KMS-11 (cell line): Measurements from ENCODE around the gene KCNJ4.

Source experiments
- H2AFZ ChIP-seq: fragments of 200-600 bp; sonication (generic); 2 replicates; pipeline ENCODE4 v1.6.1; 2016; ENCODE audit warnings: antibody characterized with exemption, mixed run types, low read depth
- H3K27ac ChIP-seq: fragments of 200-600 bp; sonication (generic); 2 replicates; pipeline ENCODE4 v1.6.1; 2016; ENCODE audit warnings: mild to moderate bottlenecking, mixed run types
- H3K27me3 ChIP-seq: fragments of 200-600 bp; sonication (generic); 2 replicates; pipeline ENCODE4 v1.6.1; 2017; ENCODE audit warnings: mild to moderate bottlenecking, low read depth, mixed run types, moderate library complexity; ENCODE audit not compliant: insufficient read depth
- H3K36me3 ChIP-seq: fragments of 200-600 bp; sonication (generic); 2 replicates; pipeline ENCODE4 v1.6.1; 2017; ENCODE audit warnings: mild to moderate bottlenecking, mixed run types; ENCODE audit not compliant: insufficient read depth
- H3K4me1 ChIP-seq: fragments of 200-600 bp; sonication (generic); 2 replicates; pipeline ENCODE4 v1.6.1; 2016; ENCODE audit warnings: mild to moderate bottlenecking, low read depth, mixed run types; ENCODE audit not compliant: poor library complexity, severe bottlenecking
- H3K4me2 ChIP-seq: fragments of 200-600 bp; sonication (generic); 2 replicates; pipeline ENCODE4 v1.7.0; 2016; ENCODE audit warnings: mild to moderate bottlenecking, mixed run types
- H3K4me3 ChIP-seq: fragments of 200-600 bp; sonication (generic); IDR thresholded peaks from 2 replicates; pipeline ENCODE4 v1.6.1; 2017; ENCODE audit warnings: low read depth, low read length, mixed read lengths; ENCODE audit not compliant: insufficient read depth
- H3K79me2 ChIP-seq: fragments of 200-600 bp; sonication (generic); 2 replicates; pipeline ENCODE4 v1.6.1; 2016; ENCODE audit warnings: low read depth, mixed run types; ENCODE audit not compliant: insufficient read depth
- H3K9ac ChIP-seq: fragments of 200-600 bp; sonication (generic); 2 replicates; pipeline ENCODE4 v1.6.1; 2016; ENCODE audit warnings: mild to moderate bottlenecking, mixed run types
- H4K20me1 ChIP-seq: fragments of 200-600 bp; sonication (generic); 2 replicates; pipeline ENCODE4 v1.6.1; 2016; ENCODE audit warnings: mild to moderate bottlenecking, mixed run types; ENCODE audit not compliant: insufficient read depth
- TF ChIP-seq, protein P1 (sequence below): fragments of 200-600 bp; sonication (generic); conservative IDR thresholded peaks from 2 replicates; pipeline ENCODE4 v1.6.1; 2017; ENCODE audit warnings: low read depth, mild to moderate bottlenecking, antibody characterized with exemption, low read length, moderate library complexity, mixed read lengths

The KCNJ4 gene

DNA sequence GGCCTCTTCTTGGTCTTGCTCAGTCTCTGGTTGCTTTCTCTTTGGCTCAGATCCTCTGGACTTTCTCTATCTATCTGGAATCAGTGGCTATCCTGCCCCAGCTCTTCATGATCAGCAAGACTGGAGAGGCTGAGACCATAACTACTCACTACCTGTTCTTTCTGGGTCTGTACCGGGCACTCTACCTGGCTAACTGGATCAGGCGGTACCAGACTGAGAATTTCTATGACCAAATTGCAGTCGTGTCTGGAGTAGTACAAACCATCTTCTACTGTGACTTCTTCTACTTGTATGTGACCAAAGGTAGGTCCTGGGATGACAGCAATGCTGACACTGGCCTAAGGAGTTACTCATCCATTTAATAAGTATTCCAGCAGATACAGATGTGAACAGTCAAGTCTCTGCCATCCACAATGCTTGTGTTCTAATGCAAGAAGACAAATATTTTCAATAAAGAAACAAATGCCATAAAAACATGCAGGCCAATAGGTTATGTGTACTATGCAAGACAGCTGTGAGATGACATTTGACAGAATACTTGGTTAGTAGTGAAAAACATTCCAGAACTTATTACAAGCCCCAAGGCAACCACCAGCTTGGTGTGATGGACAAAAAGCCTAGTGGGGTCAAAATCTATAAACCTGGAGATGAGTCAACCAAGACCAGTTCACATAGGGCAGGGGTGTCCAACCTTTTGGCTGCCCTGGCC, 26.3 kb upstream of the KCNJ4 start:
- Histone ChIP-seq H3K27me3 (no peaks in the 10 kb centered on the region), H3K36me3 (peaks cover 19% of the 10 kb centered on the region; the same call in 1 of the 2 replicates), H3K27ac (no peak overlapping the region), H3K9ac (no peak overlapping the region), H3K4me3 (no peak overlapping the region), H3K79me2 (no peaks in the 10 kb centered on the region), H4K20me1 (no peaks in the 10 kb centered on the region; the same call in 1 of the 2 replicates), H2AFZ (no peak overlapping the region), H3K4me1 (peaks cover 23% of the 10 kb centered on the region), H3K4me2 (no peak overlapping the region)
- TF ChIP-seq, protein P1, sequence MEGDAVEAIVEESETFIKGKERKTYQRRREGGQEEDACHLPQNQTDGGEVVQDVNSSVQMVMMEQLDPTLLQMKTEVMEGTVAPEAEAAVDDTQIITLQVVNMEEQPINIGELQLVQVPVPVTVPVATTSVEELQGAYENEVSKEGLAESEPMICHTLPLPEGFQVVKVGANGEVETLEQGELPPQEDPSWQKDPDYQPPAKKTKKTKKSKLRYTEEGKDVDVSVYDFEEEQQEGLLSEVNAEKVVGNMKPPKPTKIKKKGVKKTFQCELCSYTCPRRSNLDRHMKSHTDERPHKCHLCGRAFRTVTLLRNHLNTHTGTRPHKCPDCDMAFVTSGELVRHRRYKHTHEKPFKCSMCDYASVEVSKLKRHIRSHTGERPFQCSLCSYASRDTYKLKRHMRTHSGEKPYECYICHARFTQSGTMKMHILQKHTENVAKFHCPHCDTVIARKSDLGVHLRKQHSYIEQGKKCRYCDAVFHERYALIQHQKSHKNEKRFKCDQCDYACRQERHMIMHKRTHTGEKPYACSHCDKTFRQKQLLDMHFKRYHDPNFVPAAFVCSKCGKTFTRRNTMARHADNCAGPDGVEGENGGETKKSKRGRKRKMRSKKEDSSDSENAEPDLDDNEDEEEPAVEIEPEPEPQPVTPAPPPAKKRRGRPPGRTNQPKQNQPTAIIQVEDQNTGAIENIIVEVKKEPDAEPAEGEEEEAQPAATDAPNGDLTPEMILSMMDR = no peak

DNA sequence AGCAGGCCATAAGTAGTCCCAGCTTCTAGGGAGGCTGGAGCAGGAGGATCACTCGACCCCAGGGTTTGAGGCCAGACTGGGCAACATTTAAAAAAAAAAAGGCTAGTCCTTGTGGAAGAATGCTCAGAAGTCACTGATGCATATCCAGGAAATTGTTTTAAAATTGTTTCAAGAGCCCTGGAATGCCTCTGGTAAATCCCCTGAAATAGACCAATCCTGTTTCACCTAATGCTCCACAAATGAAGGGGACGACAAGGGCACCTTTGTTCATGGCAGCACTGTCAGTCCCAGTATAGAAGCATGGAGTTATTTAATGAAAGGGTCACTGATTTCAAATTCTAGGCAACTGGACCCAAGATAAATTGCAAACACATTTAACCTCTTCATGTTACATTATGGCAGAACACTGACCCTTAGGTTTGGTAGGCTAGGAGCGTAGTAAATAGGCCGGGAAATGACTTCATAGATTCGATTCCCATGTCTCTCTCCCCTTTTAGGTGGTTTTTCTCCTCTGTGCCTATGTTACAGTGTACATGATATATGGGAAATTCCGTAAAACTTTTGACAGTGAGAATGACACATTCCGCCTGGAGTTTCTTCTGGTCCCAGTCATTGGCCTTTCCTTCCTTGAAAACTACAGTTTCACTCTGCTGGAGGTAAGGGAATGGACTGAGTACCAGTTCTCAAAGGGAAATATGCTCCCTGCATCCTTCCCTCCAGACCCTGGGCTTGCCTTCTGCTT, 24.3 kb upstream of the KCNJ4 start:
- Histone ChIP-seq H3K27me3 (no peaks in the 10 kb centered on the region), H3K4me1 (peaks cover 8% of the 10 kb centered on the region), H2AFZ (no peak overlapping the region), H3K27ac (no peak overlapping the region), H3K79me2 (no peaks in the 10 kb centered on the region), H3K4me3 (no peak overlapping the region), H3K36me3 (peaks cover 7% of the 10 kb centered on the region; the same call in 1 of the 2 replicates), H3K9ac (no peak overlapping the region), H4K20me1 (no peaks in the 10 kb centered on the region; the same call in 1 of the 2 replicates), H3K4me2 (no peak overlapping the region)
- TF ChIP-seq, protein P1 = no peak

DNA sequence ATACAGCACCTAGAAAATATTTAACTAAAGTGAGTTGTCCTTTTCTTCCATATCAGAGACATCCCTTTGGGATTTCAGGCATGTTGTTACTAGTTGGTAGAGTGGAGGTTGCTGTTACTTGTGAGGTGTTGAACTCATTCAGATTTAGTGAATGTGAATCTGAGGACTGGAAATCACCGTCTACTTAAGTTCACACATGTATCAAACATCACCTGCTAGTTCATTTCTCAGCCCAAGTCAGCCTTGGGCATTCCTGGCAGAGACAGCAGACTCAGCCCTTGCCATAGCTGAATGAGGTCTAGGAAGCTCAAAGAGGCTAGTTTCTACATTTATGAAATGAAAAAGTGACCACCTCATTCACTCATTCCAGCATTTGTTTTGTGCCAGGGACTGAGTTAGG, 22.6 kb upstream of the KCNJ4 start:
- TF ChIP-seq, protein P1 = no peak
- no peak overlapping the region for H3K4me3 ChIP-seq
- H3K4me2 ChIP-seq = no peak overlapping the region
- no peaks in the 10 kb centered on the region for H4K20me1 ChIP-seq
- no peak overlapping the region for H3K27ac ChIP-seq
- no peaks in the 10 kb centered on the region for H3K27me3 ChIP-seq
- no peak overlapping the region for H2AFZ ChIP-seq
- no peaks in the 10 kb centered on the region for H3K36me3 ChIP-seq
- H3K9ac ChIP-seq = no peak overlapping the region
- H3K79me2 ChIP-seq = no peaks in the 10 kb centered on the region
- H3K4me1 ChIP-seq = no peaks in the 10 kb centered on the region

DNA sequence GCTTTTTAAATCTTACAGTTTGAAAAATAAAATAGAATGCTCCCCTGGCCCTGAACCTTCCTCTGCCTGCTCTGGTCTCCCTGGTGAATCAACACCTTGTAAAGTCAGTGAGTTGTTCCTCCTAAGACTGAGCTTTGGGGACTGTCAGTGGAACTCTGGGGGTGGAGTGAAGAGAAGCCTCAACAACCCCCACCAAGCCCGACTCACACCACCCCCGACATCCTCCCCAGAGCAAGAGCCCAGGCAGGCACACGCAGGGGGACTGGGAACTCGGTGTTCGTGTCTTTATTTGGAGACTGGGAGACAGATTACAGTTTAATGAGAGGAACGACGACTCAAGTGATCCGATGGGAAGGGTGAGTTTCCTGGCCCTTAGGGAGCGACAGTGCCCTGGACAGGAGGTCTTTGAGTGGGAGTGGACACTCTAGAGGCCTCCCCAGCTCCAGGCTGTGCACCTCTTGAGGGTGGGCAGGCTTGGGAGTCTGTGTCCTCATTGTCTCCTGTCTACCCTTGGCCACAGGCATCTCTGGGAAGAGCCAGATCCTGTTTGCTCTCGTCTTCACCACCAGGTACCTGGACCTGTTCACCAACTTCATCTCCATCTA, 19.1 kb upstream of the KCNJ4 start:
- Histone ChIP-seq H3K79me2 (no peaks in the 10 kb centered on the region), H3K4me3 (no peak overlapping the region), H3K27ac (no peak overlapping the region), H3K9ac (no peak overlapping the region), H3K4me1 (no peaks in the 10 kb centered on the region), H4K20me1 (no peaks in the 10 kb centered on the region), H3K36me3 (no peaks in the 10 kb centered on the region), H3K27me3 (no peaks in the 10 kb centered on the region), H2AFZ (no peak overlapping the region), H3K4me2 (no peak overlapping the region)
- TF ChIP-seq, protein P1 = no peak
